DOHH2 (cell line): Measurements from ENCODE around the gene NPR2.

Source experiments
- H3F3A ChIP-seq: fragments of 200-600 bp; sonication (generic), shearing (Covaris generic); 2 replicates; pipeline ENCODE4 v1.6.0; 2016; ENCODE audit warnings: antibody characterized with exemption, mild to moderate bottlenecking; ENCODE audit not compliant: control insufficient read depth, insufficient read depth
- H3K27ac ChIP-seq: fragments of 200-600 bp; sonication (generic); 2 replicates; pipeline ENCODE4 v1.5.1; 2014; ENCODE audit warnings: low read depth, mild to moderate bottlenecking, low read length, moderate library complexity
- H3K27me3 ChIP-seq: fragments of 200-600 bp; sonication (generic); 2 replicates; pipeline ENCODE4 v1.6.1; 2014; ENCODE audit warnings: mild to moderate bottlenecking, low read length, mixed read lengths; ENCODE audit not compliant: control insufficient read depth
- H3K36me3 ChIP-seq: fragments of 200-600 bp; sonication (generic); 2 replicates; pipeline ENCODE4 v1.6.1; 2014; ENCODE audit warnings: mild to moderate bottlenecking, low read length, moderate library complexity, mixed read lengths; ENCODE audit not compliant: control insufficient read depth
- H3K4me1 ChIP-seq: fragments of 200-600 bp; sonication (generic); 2 replicates; pipeline ENCODE4 v1.6.1; 2014; ENCODE audit warnings: mild to moderate bottlenecking, low read length, mixed read lengths; ENCODE audit not compliant: control insufficient read depth
- H3K4me2 ChIP-seq: fragments of 200-600 bp; sonication (generic); 2 replicates; pipeline ENCODE4 v1.6.0; 2014; ENCODE audit warnings: mild to moderate bottlenecking, low read length, moderate library complexity
- H3K4me3 ChIP-seq: fragments of 200-600 bp; sonication (generic); 2 replicates; pipeline ENCODE4 v1.5.1; 2014; ENCODE audit warnings: mild to moderate bottlenecking, low read length, mixed read lengths
- H3K79me2 ChIP-seq: fragments of 200-600 bp; sonication (generic); 2 replicates; pipeline ENCODE4 v1.6.1; 2014; ENCODE audit warnings: mild to moderate bottlenecking, low read length, mixed read lengths; ENCODE audit not compliant: control insufficient read depth
- H3K9me2 ChIP-seq: fragments of 200-600 bp; sonication (generic); replicated peaks from 2 replicates; pipeline ENCODE4 v1.6.1; 2014; ENCODE audit warnings: mild to moderate bottlenecking, low read length, mixed read lengths; ENCODE audit not compliant: control insufficient read depth
- H3K9me3 ChIP-seq: fragments of 200-600 bp; sonication (generic); 2 replicates; pipeline ENCODE4 v1.6.1; 2014; ENCODE audit warnings: antibody characterized with exemption, low read length, mixed read lengths; ENCODE audit not compliant: control insufficient read depth, insufficient read depth
- H4K20me1 ChIP-seq: fragments of 200-600 bp; sonication (generic); 2 replicates; pipeline ENCODE4 v1.6.0; 2014; ENCODE audit warnings: low read depth, mild to moderate bottlenecking, antibody characterized with exemption, low read length, moderate library complexity; ENCODE audit not compliant: control insufficient read depth, insufficient read depth
- EZH2phosphoT487 ChIP-seq: fragments of 200-600 bp; sonication (generic); IDR thresholded peaks from 2 replicates; pipeline ENCODE4 v1.6.1; 2017; ENCODE audit warnings: borderline replicate concordance, mild to moderate bottlenecking, antibody characterized with exemption, low read length, moderate library complexity, mixed read lengths
- TF ChIP-seq, protein P1 (sequence below): fragments of 200-600 bp; sonication (generic); IDR thresholded peaks from one replicate; pipeline ENCODE4 v1.5.1; 2014; ENCODE audit warnings: antibody characterized with exemption, mild to moderate bottlenecking, low read depth, low read length; ENCODE audit not compliant: poor library complexity, severe bottlenecking

NPR2 gene

GRCh38 chr9:35748242-35748857 is 43.0 kb upstream of the NPR2 start:
- Histone ChIP-seq H3K4me2 (peak overlapping the region; percentile 90), H3K4me3 (peak overlapping the region; percentile 90), H3K79me2 (peaks cover 43% of the 10 kb centered on the region), H4K20me1 (no peaks in the 10 kb centered on the region), H3F3A (peaks cover 5% of the 10 kb centered on the region; the same call in 1 of the 2 replicates), H3K27ac (peak overlapping the region; percentile 46; the same call in 1 of the 2 replicates), H3K9me3 (no peaks in the 10 kb centered on the region), H3K36me3 (peaks cover 43% of the 10 kb centered on the region), H3K27me3 (no peaks in the 10 kb centered on the region), H3K4me1 (peaks cover 42% of the 10 kb centered on the region), H3K9me2 (no peaks in the 10 kb centered on the region)
- TF ChIP-seq, protein P1, sequence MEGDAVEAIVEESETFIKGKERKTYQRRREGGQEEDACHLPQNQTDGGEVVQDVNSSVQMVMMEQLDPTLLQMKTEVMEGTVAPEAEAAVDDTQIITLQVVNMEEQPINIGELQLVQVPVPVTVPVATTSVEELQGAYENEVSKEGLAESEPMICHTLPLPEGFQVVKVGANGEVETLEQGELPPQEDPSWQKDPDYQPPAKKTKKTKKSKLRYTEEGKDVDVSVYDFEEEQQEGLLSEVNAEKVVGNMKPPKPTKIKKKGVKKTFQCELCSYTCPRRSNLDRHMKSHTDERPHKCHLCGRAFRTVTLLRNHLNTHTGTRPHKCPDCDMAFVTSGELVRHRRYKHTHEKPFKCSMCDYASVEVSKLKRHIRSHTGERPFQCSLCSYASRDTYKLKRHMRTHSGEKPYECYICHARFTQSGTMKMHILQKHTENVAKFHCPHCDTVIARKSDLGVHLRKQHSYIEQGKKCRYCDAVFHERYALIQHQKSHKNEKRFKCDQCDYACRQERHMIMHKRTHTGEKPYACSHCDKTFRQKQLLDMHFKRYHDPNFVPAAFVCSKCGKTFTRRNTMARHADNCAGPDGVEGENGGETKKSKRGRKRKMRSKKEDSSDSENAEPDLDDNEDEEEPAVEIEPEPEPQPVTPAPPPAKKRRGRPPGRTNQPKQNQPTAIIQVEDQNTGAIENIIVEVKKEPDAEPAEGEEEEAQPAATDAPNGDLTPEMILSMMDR: no peak
- no peak for TF ChIP-seq EZH2phosphoT487

GRCh38 chr9:35748858-35749514 is 42.4 kb upstream of the NPR2 start, which contains the start of the genes GBA2 and RGP1:
Gene GBA2 (minus strand): TSS chr9:35749228. CDS start chr9:35748704, 524 bp downstream.
Gene RGP1 (plus strand): TSS chr9:35749287. CDS start chr9:35749756, 469 bp downstream.
- Histone ChIP-seq H3K4me1 (peaks cover 42% of the 10 kb centered on the region), H3K27me3 (no peaks in the 10 kb centered on the region), H3F3A (peaks cover 5% of the 10 kb centered on the region; the same call in 1 of the 2 replicates), H3K27ac (peak within 1 kb of the TSS; percentile 46), H3K4me2 (peak within 1 kb of the TSS; percentile 90), H3K79me2 (peaks cover 43% of the 10 kb centered on the region), H3K9me2 (no peaks in the 10 kb centered on the region), H3K4me3 (peak within 1 kb of the TSS; percentile 90), H3K36me3 (peaks cover 42% of the 10 kb centered on the region), H4K20me1 (no peaks in the 10 kb centered on the region), H3K9me3 (no peaks in the 10 kb centered on the region)
- TF ChIP-seq EZH2phosphoT487: no peak
- TF ChIP-seq, protein P1: no peak

DNA sequence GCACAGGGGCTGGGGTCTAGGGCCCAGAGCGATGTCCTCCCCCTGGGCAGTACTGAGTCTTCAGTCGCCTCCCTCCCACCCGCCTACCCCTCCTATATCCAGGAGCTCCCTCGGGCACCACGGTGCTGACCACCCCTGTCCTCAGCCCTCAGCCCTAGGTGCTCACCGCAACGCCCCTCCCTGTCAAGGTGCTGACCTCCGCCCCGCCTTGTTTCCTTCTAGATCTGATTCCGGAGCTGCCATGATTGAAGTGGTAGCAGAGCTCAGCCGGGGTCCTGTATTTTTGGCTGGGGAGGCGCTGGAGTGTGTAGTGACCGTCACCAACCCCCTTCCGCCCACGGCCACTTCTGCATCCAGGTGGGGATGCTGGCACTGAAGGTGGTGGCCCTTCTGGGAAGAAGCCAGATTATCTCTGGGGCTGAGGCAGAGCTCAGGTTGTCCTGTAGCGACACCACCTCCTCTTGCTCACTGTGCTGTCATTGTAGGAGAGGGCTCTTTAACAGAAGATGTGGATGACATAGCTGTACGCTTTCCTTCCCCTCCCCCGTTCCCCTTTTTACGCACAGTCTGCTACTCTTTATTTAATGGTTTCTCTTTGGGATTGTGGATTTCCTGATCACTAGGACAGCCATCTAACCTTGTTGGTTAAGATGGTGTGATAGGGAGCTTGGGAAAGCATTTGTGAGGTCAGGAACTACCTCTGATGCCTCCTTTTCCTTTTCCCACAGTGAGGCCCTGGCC is 41.7 kb upstream of the NPR2 start:
- Histone ChIP-seq H3K4me1 (peaks cover 42% of the 10 kb centered on the region), H4K20me1 (no peaks in the 10 kb centered on the region), H3K79me2 (peaks cover 43% of the 10 kb centered on the region)

More for the DNA sequence above, 41.7 kb upstream of the NPR2 start:
- H3K27ac ChIP-seq: peak overlapping the region; percentile 46
- H3K27me3 ChIP-seq: no peaks in the 10 kb centered on the region
- no peaks in the 10 kb centered on the region for H3K9me3 ChIP-seq
- no peaks in the 10 kb centered on the region for H3K9me2 ChIP-seq
- peak overlapping the region; percentile 90 for H3K4me3 ChIP-seq
- H3K36me3 ChIP-seq: peaks cover 38% of the 10 kb centered on the region
- peaks cover 5% of the 10 kb centered on the region; the same call in 1 of the 2 replicates for H3F3A ChIP-seq
- TF ChIP-seq, protein P1: no peak
- no peak for TF ChIP-seq EZH2phosphoT487
- peak overlapping the region; percentile 90 for H3K4me2 ChIP-seq
